Fibroblast of lung (primary cell): Measurements from ENCODE around the gene FDXR. TPM values are rescaled to one million over a fixed set of nuclear protein-coding genes. Genes with fewer than 3 reads are reported as not detected.

Source experiments
- DNase-seq, 2 donors: peaks; one replicate each; pipeline versions ENCODE4 v3.0.0 to v3.0.0-alpha.2; 2010; ENCODE audit warnings: low read depth in 2 of 2
- H2AFZ ChIP-seq: 2 replicates; pipeline ENCODE4 v1.5.1; 2012; ENCODE audit warnings: low read length, control low read depth, inconsistent platforms
- H3K27ac ChIP-seq: 2 replicates; pipeline ENCODE4 v1.5.1; 2011; ENCODE audit warnings: low read length, control low read depth; ENCODE audit not compliant: insufficient read depth
- H3K27me3 ChIP-seq: 2 replicates; pipeline ENCODE4 v1.5.1; 2011; ENCODE audit warnings: mild to moderate bottlenecking, low read length; ENCODE audit not compliant: control insufficient read depth, insufficient read depth
- H3K36me3 ChIP-seq: 2 replicates; pipeline ENCODE4 v1.5.1; 2011; ENCODE audit warnings: low read length; ENCODE audit not compliant: control insufficient read depth, insufficient read depth
- H3K4me1 ChIP-seq: 2 replicates; pipeline ENCODE4 v1.5.1; 2011; ENCODE audit warnings: low read length; ENCODE audit not compliant: control insufficient read depth, insufficient read depth; ENCODE audit errors: extremely low read depth
- H3K4me2 ChIP-seq: 2 replicates; pipeline ENCODE4 v1.5.1; 2011; ENCODE audit warnings: low read length, control low read depth; ENCODE audit not compliant: insufficient read depth; ENCODE audit errors: extremely low read depth
- H3K4me3 ChIP-seq, 4 experiments: fragments of 200-600 bp in 1 of 4; sonication (generic) in 1 of 4; replicated peaks in 1 of 4; 2 replicates each; pipeline ENCODE4 v1.5.1; 2011 to 2016; ENCODE audit warnings: low read length in 4 of 4, low read depth in 3 of 4, mild to moderate bottlenecking in 3 of 4, control low read depth in 2 of 4, inconsistent platforms in 1 of 4, mixed read lengths in 1 of 4; ENCODE audit not compliant: insufficient read depth in 1 of 4; ENCODE audit errors: control extremely low read depth in 1 of 4
- H3K79me2 ChIP-seq: 2 replicates; pipeline ENCODE4 v1.5.1; 2012; ENCODE audit warnings: mild to moderate bottlenecking, low read length, inconsistent platforms; ENCODE audit not compliant: control insufficient read depth, insufficient read depth
- H3K9ac ChIP-seq: 2 replicates; pipeline ENCODE4 v1.5.1; 2011; ENCODE audit warnings: mild to moderate bottlenecking, low read length, control low read depth; ENCODE audit not compliant: insufficient read depth
- H3K9me3 ChIP-seq: 2 replicates; pipeline ENCODE4 v1.5.1; 2012; ENCODE audit warnings: low read depth, low read length; ENCODE audit not compliant: control insufficient read depth, insufficient read depth
- H4K20me1 ChIP-seq: 2 replicates; pipeline ENCODE4 v1.5.1; 2011; ENCODE audit warnings: low read length; ENCODE audit not compliant: control insufficient read depth, insufficient read depth; ENCODE audit errors: extremely low read depth
- CTCF ChIP-seq, 2 donors: IDR thresholded peaks in 1 of 2; conservative IDR thresholded peaks in 1 of 2; 1 replicate in 1 of 2; 2 replicates in 1 of 2; pipeline ENCODE4 v1.5.1; 2011 to 2012; ENCODE audit warnings: low read length in 2 of 2, control low read depth in 1 of 2, inconsistent platforms in 1 of 2, low read depth in 1 of 2, mild to moderate bottlenecking in 1 of 2
- EZH2 ChIP-seq: IDR thresholded peaks from 2 replicates; pipeline ENCODE4 v1.5.1; 2012; ENCODE audit warnings: low read length, control low read depth, mild to moderate bottlenecking; ENCODE audit errors: missing control alignments
- polyA plus RNA-seq, 2 donors: library from polyadenylated mRNA; depleted of rRNA in 1 of 2; stranded (reverse) in 1 of 2; unstranded in 1 of 2; fragments of >200 nt; gene quantifications; 2 replicates each; pipeline ENCODE4 v1.2.1, GENCODE V29; 2011 to 2012; ENCODE audit warnings: missing spikeins in 1 of 2
- total RNA-seq: library from RNA; depleted of rRNA; stranded (reverse); fragments of >200 nt; gene quantifications from 2 replicates; pipeline ENCODE4 v1.2.1, GENCODE V29; 2014

FDXR gene
- total and polyA plus RNA-seq, 2 donors (not counting 1 experiment from before 2014, with no cell fraction given), result 6.8 to 71.0 TPM

DNA sequence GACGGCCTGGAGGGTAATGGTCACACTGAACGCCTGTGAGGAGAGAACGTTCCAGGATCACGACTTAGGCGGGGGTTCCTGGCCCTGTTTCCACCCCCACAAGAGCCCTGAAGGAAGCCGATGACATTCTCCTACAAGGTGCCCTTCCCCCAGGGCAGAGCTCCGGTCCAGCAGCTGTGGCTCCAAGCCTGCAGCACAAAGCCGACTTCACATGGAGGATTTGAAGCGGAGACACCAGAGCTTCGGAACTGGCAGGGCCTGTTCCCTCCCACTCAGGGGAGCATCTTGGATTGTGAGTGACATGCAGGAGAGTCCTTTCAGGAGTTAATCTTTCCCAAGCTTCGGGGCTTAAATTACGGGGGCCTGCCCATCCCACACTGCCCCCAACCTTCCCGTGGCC lies 15.7 kb upstream of the FDXR start:
- no peaks in the 10 kb centered on the region for H4K20me1 ChIP-seq
- H3K36me3 ChIP-seq, result no peaks in the 10 kb centered on the region
- no peaks in the 10 kb centered on the region for H3K4me1 ChIP-seq
- H3K9ac ChIP-seq, result no peak overlapping the region
- TF ChIP-seq EZH2 (no peak), CTCF (conservative IDR thresholded peaks at IDR 0.05 in 1 of 2, IDR thresholded peaks at IDR 0.05 in 1 of 2; ENCODE audit: low read depth in 1 of 2, low read length in 2 of 2) (no peak)
- no peak overlapping the region for H3K4me3 ChIP-seq
- no peak overlapping the region for H3K4me2 ChIP-seq
- H3K27ac ChIP-seq, result no peak overlapping the region
- DNase-seq, result no peak
- peaks cover 20% of the 10 kb centered on the region for H3K27me3 ChIP-seq
- H3K9me3 ChIP-seq, result no peaks in the 10 kb centered on the region
- no peak overlapping the region for H2AFZ ChIP-seq
- no peaks in the 10 kb centered on the region for H3K79me2 ChIP-seq

GRCh38 chr17:74883241-74883745 lies 10.5 kb upstream of the FDXR start:
- no peak overlapping the region for H3K4me2 ChIP-seq

DNA sequence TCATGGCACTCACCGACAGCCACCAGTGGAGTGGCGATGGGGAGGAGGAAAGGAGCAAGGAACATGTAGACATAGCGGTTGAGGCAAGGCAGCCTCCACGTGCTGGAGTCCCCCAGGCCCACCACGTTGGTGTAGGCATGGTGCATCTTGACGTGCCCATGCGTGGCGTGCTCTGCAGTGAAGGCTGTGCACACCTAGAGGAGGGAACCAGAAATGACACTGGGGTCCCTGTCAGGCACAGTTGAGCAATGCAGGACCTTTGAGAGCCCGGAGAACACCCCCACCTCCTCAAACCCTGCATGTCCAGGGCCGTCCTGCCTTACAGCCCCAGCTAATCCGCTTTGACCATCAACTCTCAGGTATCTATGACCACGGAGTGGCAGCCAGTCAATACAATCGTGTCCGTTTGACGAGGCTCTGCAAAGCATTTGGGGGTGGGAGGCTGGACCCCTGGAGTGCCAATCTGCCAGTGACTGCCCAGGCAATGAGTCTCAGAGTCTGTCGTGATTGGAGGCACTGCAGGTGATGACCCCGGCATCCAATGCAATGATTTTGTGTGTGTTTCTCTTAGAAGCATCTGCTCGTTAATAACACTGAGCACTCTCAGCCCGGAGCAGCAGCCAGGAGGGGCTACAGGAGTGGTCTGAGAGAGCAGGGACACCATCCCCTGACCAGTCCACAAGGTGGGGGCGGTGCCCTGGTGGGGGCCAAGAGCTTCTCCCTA lies 9.9 kb upstream of the FDXR start:
- TF ChIP-seq EZH2 (no peak), CTCF (conservative IDR thresholded peaks at IDR 0.05 in 1 of 2, IDR thresholded peaks at IDR 0.05 in 1 of 2; ENCODE audit: low read depth in 1 of 2, low read length in 2 of 2) (no peak)
- Histone ChIP-seq H3K4me2 (no peak overlapping the region), H3K4me3 (no peak overlapping the region), H3K9ac (no peak overlapping the region), H3K79me2 (no peaks in the 10 kb centered on the region), H3K9me3 (no peaks in the 10 kb centered on the region), H3K4me1 (no peaks in the 10 kb centered on the region), H3K27me3 (peaks cover 14% of the 10 kb centered on the region), H4K20me1 (no peaks in the 10 kb centered on the region), H3K27ac (no peak overlapping the region), H2AFZ (no peak overlapping the region), H3K36me3 (no peaks in the 10 kb centered on the region)
- DNase-seq, result no peak

More at GRCh38 chr17:74883241-74883745, 10.5 kb upstream of the FDXR start:
- no peak for TF ChIP-seq EZH2
- no peak for TF ChIP-seq CTCF (conservative IDR thresholded peaks at IDR 0.05 in 1 of 2, IDR thresholded peaks at IDR 0.05 in 1 of 2; ENCODE audit: low read depth in 1 of 2, low read length in 2 of 2)
- Histone ChIP-seq H3K9me3 (no peaks in the 10 kb centered on the region), H3K36me3 (no peaks in the 10 kb centered on the region), H3K27me3 (peaks cover 14% of the 10 kb centered on the region), H3K79me2 (no peaks in the 10 kb centered on the region), H3K4me1 (no peaks in the 10 kb centered on the region), H3K9ac (no peak overlapping the region), H4K20me1 (no peaks in the 10 kb centered on the region), H3K27ac (no peak overlapping the region), H2AFZ (no peak overlapping the region), H3K4me3 (no peak overlapping the region)
- peak in 1 of 2 donors; percentile 20 for DNase-seq
